ENCODE data around the gene MGAT4B. TPM values are rescaled to one million over a fixed set of nuclear protein-coding genes. Genes with fewer than 3 reads are reported as not detected.

Gene MGAT4B
- polyA plus RNA-seq, 2 of the 4 experiments (the other 2 are of a cell fraction), result 57.4 to 166 TPM

DNA sequence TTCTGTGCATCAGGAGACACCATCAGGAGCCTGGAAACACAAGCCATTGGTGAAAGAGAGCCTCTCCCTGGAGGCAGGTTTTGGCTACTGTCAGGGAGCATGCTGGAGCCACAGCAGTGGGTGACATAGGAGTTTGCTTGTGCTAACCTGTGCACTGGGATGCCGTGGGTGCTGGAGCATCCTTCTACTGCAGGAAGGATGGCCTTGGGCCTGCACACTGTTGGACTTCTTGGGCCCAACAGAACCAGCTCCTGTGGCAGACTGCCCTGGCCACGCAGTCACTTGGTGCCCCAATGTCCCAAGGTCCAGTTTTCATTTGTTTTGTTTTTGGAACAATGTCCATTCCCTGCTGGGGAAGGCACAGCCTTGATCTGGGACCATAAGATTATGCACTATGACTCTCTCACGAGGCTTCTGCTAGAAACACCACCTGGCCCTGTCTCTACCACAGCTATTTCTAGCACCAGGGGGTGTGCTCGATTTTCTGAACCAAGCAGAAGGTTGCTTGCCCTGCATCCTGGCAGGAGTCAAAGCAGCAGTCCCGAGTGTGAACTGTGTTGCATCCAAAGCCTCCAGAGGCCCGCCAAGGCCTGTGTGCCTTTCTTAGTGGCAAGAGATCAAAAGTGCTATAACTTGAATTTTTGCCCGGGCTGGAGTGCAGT is 18.3 kb downstream of the MGAT4B start:
- no peak overlapping the region for H3K27ac ChIP-seq
- no peaks in the 10 kb centered on the region for H3K9me3 ChIP-seq
- ATAC-seq (0 out of 6 replicates have a peak, but pooled peaks of 1 of the 2 experiments have one; percentile 7), DNase-seq (ENCODE audit: low read depth in 1 of 2, low spot score in 1 of 2) (no peak), FAIRE-seq (no peak)
- WGBS (ENCODE audit: missing lambda C conversion rate), result 88% methylated on average over 7 of the region's 7 CpGs
- H3K4me1 ChIP-seq, result no peaks in the 10 kb centered on the region
- ChIA-PET POLR2A (no interaction called here), CTCF (interaction anchor here (0.5 to 6.4 kb wide), 9 partner anchors 8 to 1382 kb away, joined by 3 to 28 read pairs (median 4); no protein-coding TSS in a partner anchor)
- TF ChIP-seq CBX8 (IDR thresholded peaks at IDR 0.05) (no peak), HEYL (CRISPR knock-in tag; IDR thresholded peaks at IDR 0.05) (no peak), ZFP36 (IDR thresholded peaks at IDR 0.05; ENCODE audit: borderline replicate concordance, partially characterized antibody) (no peak), NPAS2 (CRISPR knock-in tag; IDR thresholded peaks at IDR 0.05; ENCODE audit: borderline replicate concordance) (no peak), NR3C1 (IDR thresholded peaks at IDR 0.05) (no peak), FOSL2 (IDR thresholded peaks at IDR 0.05) (no peak), FOSL2 (CRISPR knock-in tag; IDR thresholded peaks at IDR 0.05) (no peak), CHD2 (IDR thresholded peaks at IDR 0.05; ENCODE audit: low read length, partially characterized antibody) (no peak), MYC (IDR thresholded peaks at IDR 0.05; ENCODE audit: borderline replicate concordance, low read length) (no peak), POLR2AphosphoS2 (conservative IDR thresholded peaks at IDR 0.05; ENCODE audit: low read length) (no peak), BHLHE40 (IDR thresholded peaks at IDR 0.05; ENCODE audit: low read depth, low read length) (no peak), HOXB13 (CRISPR knock-in tag; IDR thresholded peaks at IDR 0.05; ENCODE audit: low read depth) (no peak), JUNB (IDR thresholded peaks at IDR 0.05) (no peak), SMC3 (IDR thresholded peaks at IDR 0.05) (no peak), KDM1A (IDR thresholded peaks at IDR 0.05; ENCODE audit: low read depth) (no peak), FOSB (CRISPR knock-in tag; IDR thresholded peaks at IDR 0.05) (no peak), CHD4 (IDR thresholded peaks at IDR 0.05; ENCODE audit: borderline replicate concordance) (no peak), CBX2 (IDR thresholded peaks at IDR 0.05; ENCODE audit: borderline replicate concordance, low read depth) (no peak)
- TF ChIP-seq, protein P1, sequence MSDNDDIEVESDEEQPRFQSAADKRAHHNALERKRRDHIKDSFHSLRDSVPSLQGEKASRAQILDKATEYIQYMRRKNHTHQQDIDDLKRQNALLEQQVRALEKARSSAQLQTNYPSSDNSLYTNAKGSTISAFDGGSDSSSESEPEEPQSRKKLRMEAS (IDR thresholded peaks at IDR 0.05), result no peak
- no peak overlapping the region for H3K4me3 ChIP-seq
- no peak overlapping the region for H3K4me2 ChIP-seq

DNA sequence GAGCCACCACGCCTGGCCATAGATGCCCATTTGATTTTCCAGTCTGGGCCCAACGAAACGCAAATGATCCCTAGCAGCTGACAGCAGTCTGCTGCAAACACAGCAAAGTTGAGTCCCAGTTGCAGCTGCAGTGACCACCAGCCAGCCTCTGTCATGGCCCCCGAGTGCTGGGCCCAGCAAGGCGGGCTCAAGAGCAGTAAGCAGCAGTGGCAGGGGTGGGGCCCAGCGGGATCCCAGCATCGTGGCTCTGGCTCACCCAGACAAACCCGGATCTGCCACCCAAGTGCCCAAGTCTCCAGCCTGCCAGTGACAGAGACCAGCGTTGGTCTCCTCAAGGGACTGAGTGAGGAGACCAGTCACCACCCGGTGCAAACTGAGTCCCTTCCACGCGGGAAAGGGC is 19.8 kb downstream of the MGAT4B start:
- ATAC-seq (peak; percentile 9 to 17; a peak in 2 of 6 replicates), DNase-seq (ENCODE audit: low read depth in 1 of 2, low spot score in 1 of 2) (no peak), FAIRE-seq (no peak)
- TF ChIP-seq FOXS1 (CRISPR knock-in tag; IDR thresholded peaks at IDR 0.05) (no peak), SMC3 (IDR thresholded peaks at IDR 0.05) (no peak), ZNF302 (CRISPR knock-in tag; IDR thresholded peaks at IDR 0.05) (no peak), JUN (IDR thresholded peaks at IDR 0.05) (no peak), POLR2AphosphoS2 (conservative IDR thresholded peaks at IDR 0.05; ENCODE audit: low read length) (no peak), ZC3H11A (IDR thresholded peaks at IDR 0.05) (no peak), HOXA7 (CRISPR knock-in tag; IDR thresholded peaks at IDR 0.05) (no peak), MYC (IDR thresholded peaks at IDR 0.05; ENCODE audit: borderline replicate concordance, low read length) (no peak), RCOR1 (IDR thresholded peaks at IDR 0.05; ENCODE audit: low read depth, low read length) (no peak), FOSL2 (IDR thresholded peaks at IDR 0.05) (no peak), FOSL2 (CRISPR knock-in tag; IDR thresholded peaks at IDR 0.05) (no peak), HOXB5 (CRISPR knock-in tag; IDR thresholded peaks at IDR 0.05) (no peak), KDM1A (IDR thresholded peaks at IDR 0.05; ENCODE audit: low read depth) (no peak), TFCP2L1 (CRISPR knock-in tag; IDR thresholded peaks at IDR 0.05) (no peak)
- TF ChIP-seq, protein P2, sequence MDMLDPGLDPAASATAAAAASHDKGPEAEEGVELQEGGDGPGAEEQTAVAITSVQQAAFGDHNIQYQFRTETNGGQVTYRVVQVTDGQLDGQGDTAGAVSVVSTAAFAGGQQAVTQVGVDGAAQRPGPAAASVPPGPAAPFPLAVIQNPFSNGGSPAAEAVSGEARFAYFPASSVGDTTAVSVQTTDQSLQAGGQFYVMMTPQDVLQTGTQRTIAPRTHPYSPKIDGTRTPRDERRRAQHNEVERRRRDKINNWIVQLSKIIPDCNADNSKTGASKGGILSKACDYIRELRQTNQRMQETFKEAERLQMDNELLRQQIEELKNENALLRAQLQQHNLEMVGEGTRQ (IDR thresholded peaks at IDR 0.05), result no peak
- TF ChIP-seq, protein P3, sequence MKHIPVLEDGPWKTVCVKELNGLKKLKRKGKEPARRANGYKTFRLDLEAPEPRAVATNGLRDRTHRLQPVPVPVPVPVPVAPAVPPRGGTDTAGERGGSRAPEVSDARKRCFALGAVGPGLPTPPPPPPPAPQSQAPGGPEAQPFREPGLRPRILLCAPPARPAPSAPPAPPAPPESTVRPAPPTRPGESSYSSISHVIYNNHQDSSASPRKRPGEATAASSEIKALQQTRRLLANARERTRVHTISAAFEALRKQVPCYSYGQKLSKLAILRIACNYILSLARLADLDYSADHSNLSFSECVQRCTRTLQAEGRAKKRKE (CRISPR knock-in tag; IDR thresholded peaks at IDR 0.05; ENCODE audit: low read depth), result no peak
- TF ChIP-seq, protein P1 (IDR thresholded peaks at IDR 0.05), result no peak
- TF ChIP-seq, protein P4, sequence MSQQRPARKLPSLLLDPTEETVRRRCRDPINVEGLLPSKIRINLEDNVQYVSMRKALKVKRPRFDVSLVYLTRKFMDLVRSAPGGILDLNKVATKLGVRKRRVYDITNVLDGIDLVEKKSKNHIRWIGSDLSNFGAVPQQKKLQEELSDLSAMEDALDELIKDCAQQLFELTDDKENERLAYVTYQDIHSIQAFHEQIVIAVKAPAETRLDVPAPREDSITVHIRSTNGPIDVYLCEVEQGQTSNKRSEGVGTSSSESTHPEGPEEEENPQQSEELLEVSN (IDR thresholded peaks at IDR 0.05; ENCODE audit: borderline replicate concordance, low read depth), result no peak
- TF ChIP-seq, protein P5, sequence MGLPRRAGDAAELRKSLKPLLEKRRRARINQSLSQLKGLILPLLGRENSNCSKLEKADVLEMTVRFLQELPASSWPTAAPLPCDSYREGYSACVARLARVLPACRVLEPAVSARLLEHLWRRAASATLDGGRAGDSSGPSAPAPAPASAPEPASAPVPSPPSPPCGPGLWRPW (IDR thresholded peaks at IDR 0.05), result no peak
- no peaks in the 10 kb centered on the region for H3K9me3 ChIP-seq
- no peaks in the 10 kb centered on the region for H3K4me1 ChIP-seq
- no peak overlapping the region for H3K4me3 ChIP-seq
- WGBS (ENCODE audit: missing lambda C conversion rate), result 67% methylated on average over 10 of the region's 12 CpGs
- ChIA-PET POLR2A (no interaction called here), CTCF (interaction anchor here (0.8 to 2.8 kb wide), 5 partner anchors 9 to 33 kb away, joined by 3 to 13 read pairs (median 5); no protein-coding TSS in a partner anchor)
- H3K4me2 ChIP-seq, result no peak overlapping the region
- no peak overlapping the region for H3K27ac ChIP-seq
